ENCODE measurements around the gene ARL13B.

Gene ARL13B

DNA sequence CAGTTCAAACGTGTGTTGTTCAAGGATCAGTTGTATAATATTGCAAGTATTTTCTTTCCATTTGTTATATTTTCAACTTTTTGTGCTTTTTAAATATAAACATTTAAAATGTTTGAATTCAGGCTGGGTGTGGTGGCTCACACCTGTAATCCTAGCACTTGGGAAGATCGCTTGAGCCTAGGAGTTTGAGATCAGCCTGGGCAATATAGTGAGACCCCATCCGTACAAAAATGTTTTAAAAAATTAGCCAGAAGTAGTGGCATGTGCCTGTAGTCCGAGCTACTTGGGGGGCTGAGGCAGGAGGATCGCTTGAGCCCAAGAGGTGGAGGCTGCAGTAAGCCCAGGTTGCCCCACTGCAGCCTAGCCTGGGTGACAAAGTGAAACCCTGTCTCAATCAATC is 4.7 kb downstream of the ARL13B start:
- H3K27ac ChIP-seq, result no peak overlapping the region
- no peak for DNase-seq (ENCODE audit: low spot score)
- TF ChIP-seq, protein P1, sequence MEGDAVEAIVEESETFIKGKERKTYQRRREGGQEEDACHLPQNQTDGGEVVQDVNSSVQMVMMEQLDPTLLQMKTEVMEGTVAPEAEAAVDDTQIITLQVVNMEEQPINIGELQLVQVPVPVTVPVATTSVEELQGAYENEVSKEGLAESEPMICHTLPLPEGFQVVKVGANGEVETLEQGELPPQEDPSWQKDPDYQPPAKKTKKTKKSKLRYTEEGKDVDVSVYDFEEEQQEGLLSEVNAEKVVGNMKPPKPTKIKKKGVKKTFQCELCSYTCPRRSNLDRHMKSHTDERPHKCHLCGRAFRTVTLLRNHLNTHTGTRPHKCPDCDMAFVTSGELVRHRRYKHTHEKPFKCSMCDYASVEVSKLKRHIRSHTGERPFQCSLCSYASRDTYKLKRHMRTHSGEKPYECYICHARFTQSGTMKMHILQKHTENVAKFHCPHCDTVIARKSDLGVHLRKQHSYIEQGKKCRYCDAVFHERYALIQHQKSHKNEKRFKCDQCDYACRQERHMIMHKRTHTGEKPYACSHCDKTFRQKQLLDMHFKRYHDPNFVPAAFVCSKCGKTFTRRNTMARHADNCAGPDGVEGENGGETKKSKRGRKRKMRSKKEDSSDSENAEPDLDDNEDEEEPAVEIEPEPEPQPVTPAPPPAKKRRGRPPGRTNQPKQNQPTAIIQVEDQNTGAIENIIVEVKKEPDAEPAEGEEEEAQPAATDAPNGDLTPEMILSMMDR (IDR thresholded peaks at IDR 0.05), result no peak
- no peak overlapping the region for H3K4me3 ChIP-seq

DNA sequence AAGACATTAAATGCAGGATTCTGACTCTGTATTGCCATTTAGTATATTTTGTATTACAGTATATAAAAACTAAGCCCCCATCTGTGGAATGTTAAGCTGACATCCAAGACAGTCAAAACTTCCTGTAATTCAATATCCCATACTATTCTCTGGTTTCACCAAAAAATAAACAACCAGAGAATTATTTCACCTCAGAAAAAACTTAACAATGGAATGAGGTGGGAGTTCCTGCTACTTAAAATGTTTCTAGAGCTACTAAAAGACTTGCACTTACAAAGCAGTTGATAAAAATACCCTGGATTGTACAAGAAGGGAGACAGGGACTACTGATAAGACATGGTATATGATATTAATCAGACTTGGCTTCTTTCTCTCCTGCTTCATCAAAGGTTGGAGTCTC is 8.3 kb downstream of the ARL13B start:
- Histone ChIP-seq H3K4me3 (no peak overlapping the region), H3K27ac (no peak overlapping the region)
- TF ChIP-seq, protein P1 (IDR thresholded peaks at IDR 0.05), result no peak
- no peak for DNase-seq (ENCODE audit: low spot score)

DNA sequence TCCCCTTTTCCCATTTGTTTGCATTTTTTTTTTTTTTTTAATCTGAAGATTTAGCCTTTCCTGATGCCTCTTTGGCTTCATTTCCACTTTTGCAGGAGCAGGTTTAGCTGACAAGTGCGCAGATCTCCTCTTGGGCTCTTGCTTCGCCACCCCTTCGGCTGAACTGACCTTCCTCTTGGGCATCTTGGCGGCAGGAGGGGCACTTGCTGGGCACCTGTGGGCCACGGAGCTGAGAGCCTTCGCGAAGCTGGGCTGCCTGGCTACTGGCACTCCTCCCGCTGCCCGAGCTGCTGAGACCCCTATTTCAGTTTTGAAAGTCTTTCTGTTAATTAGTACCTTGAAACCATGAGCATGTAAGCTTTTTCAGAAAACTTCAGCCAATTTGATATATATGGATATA is 8.8 kb downstream of the ARL13B start:
- Histone ChIP-seq H3K4me3 (no peak overlapping the region), H3K27ac (no peak overlapping the region)
- DNase-seq (ENCODE audit: low spot score), result no peak
- TF ChIP-seq, protein P1 (IDR thresholded peaks at IDR 0.05), result no peak

DNA sequence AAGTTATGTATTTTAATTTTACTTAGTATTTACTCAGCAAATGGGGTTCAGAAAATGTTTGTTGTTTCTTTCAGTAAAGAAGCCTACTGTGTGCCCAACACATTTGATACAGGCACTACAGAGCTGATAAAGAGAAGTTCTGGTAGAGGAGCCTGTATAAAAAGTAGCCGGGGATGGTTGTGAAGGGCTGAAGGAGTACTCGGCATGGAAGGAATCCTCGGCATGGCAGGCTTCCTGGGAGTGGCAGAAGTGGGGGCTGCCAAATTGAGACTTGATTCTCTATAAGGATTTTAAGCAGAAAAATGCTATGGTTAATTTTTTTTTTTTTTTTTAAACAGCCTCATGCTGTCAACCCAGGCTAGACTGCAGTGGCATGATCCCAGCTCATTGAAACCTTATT is 9.3 kb downstream of the ARL13B start:
- Histone ChIP-seq H3K27ac (no peak overlapping the region), H3K4me3 (no peak overlapping the region)
- no peak for DNase-seq (ENCODE audit: low spot score)
- TF ChIP-seq, protein P1 (IDR thresholded peaks at IDR 0.05), result no peak

DNA sequence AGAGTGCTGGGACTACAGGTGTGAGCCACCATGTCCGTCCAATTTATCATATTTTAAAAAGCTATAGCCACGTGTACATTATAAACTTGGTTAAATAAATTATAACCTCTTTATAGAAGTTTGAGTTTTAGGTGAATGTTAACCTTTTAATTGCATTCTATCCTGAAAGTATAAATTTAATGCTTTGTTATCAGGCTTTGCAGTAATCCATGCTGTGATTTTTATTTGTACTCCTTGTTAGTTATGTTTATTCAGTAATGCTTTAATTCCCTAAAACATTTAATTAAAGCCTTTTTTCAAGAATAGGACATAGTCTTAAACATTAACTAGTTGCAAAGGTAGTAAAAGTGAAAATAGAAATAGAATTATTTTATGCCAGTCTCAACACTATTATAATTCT is 11.7 kb downstream of the ARL13B start:
- TF ChIP-seq, protein P1 (IDR thresholded peaks at IDR 0.05), result no peak
- no peak overlapping the region for H3K4me3 ChIP-seq
- no peak overlapping the region for H3K27ac ChIP-seq
- no peak for DNase-seq (ENCODE audit: low spot score)

DNA sequence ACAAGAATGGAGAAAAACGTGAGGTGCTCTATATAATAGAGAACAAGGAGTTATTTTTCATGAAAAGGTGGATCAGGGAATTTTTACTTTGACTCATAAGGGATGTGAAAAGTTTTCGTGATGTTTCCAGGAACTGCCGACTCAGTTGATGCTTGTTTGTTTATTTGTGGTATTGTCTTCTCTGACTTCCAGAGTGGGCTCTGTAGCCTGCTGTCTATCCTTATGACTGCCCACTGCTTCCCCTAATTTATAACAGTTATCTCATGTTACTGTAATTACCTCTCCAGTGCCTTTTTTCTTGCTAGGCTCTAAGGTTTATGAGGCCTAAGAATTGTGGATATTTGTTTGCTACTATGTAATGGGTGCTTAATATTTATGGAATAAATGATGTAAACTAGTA is 12.3 kb downstream of the ARL13B start:
- no peak for DNase-seq (ENCODE audit: low spot score)
- H3K27ac ChIP-seq, result no peak overlapping the region
- H3K4me3 ChIP-seq, result no peak overlapping the region
- TF ChIP-seq, protein P1 (IDR thresholded peaks at IDR 0.05), result no peak

DNA sequence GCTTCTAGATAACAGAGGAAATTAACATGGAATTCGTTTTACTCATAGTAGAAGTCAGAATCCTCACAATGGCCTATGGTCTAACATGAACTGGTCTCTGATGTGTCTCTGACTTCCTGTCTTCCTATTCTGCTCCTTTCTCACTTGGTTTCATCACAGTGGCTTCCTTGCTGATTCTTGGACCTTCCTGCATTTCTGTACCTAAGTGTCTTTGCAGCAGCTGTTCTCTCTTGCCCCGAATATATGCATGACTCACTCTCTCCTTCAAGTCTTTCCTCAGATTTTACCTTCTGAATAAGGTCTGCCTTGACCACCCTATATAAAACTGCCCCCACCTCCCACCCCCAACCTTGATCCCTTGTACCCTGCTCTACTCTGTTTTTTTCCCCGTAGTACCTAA is 14.1 kb downstream of the ARL13B start:
- Histone ChIP-seq H3K27ac (no peak overlapping the region), H3K4me3 (no peak overlapping the region)
- DNase-seq (ENCODE audit: low spot score), result no peak
- TF ChIP-seq, protein P1 (IDR thresholded peaks at IDR 0.05), result no peak

Data from coronary artery (tissue), 2 donors.